Endothelial cell of umbilical vein (primary cell): ENCODE results near the gene INMT. TPM values are rescaled to one million over a fixed set of nuclear protein-coding genes. Genes with fewer than 3 reads are reported as not detected.

ENCODE experiments used
- BruUV-seq: library from RNA; stranded (reverse); fragments of 400-500 nt; replicated peaks from 2 replicates; lab custom pipeline; 2021; lab: Mats Ljungman, UMichigan
- CTCF ChIA-PET: fragments of 300-600, 350-600 bp; sonication (Branson Sonifier 250); formaldehyde crosslinking; loops from one replicate; lab custom pipeline; 2021; ENCODE audit warnings: antibody characterized with exemption, inconsistent platforms; lab: Charles Lee
- POLR2A ChIA-PET: fragments of 300-600, 350-600 bp; sonication (Branson Sonifier 250); formaldehyde crosslinking; loops from one replicate; lab custom pipeline; 2021; ENCODE audit warnings: antibody characterized with exemption, inconsistent platforms; lab: Charles Lee
- DNase-seq: peaks from one replicate; pipeline ENCODE4 v3.0.0-alpha.2; 2011; ENCODE audit warnings: low read depth, low spot score
- FAIRE-seq: peaks from 2 replicates; lab custom pipeline; 2011; peaks lifted over from hg19 to GRCh38; lab: Jason Lieb, UNC
- H2AFZ ChIP-seq: 2 replicates; pipeline ENCODE4 v1.6.0; 2012; ENCODE audit warnings: low read depth, low read length, control low read depth, inconsistent platforms
- H3K27ac ChIP-seq: 2 replicates; pipeline ENCODE4 v1.5.1; 2011; ENCODE audit warnings: low read depth, mild to moderate bottlenecking, control low read depth, low read length, moderate library complexity; ENCODE audit not compliant: insufficient read depth
- H3K27me3 ChIP-seq, 2 experiments: 2 replicates each; pipeline versions ENCODE4 v1.6.0 to v1.6.1; 2011; ENCODE audit warnings: low read length in 2 of 2, mixed read lengths in 1 of 2; ENCODE audit not compliant: control insufficient read depth in 2 of 2, insufficient read depth in 2 of 2
- H3K36me3 ChIP-seq, 2 experiments: 2 replicates in 1 of 2; 3 replicates in 1 of 2; pipeline ENCODE4 v1.5.1; 2011; ENCODE audit warnings: low read length in 2 of 2, mild to moderate bottlenecking in 1 of 2, moderate library complexity in 1 of 2; ENCODE audit not compliant: control insufficient read depth in 2 of 2, insufficient read depth in 2 of 2; ENCODE audit errors: extremely low read depth in 1 of 2
- H3K4me1 ChIP-seq: 3 replicates; pipeline ENCODE4 v1.5.1; 2011; ENCODE audit warnings: mild to moderate bottlenecking, low read length; ENCODE audit not compliant: control insufficient read depth, insufficient read depth; ENCODE audit errors: extremely low read depth
- H3K4me2 ChIP-seq: 2 replicates; pipeline ENCODE4 v1.6.1; 2011; ENCODE audit warnings: low read length, control low read depth, mixed read lengths; ENCODE audit not compliant: insufficient read depth
- H3K4me3 ChIP-seq, 3 experiments: fragments of 200-600 bp in 1 of 3; sonication (generic), shearing (Covaris generic) in 1 of 3; replicated peaks in 1 of 3; 2 replicates each; pipeline ENCODE4 v1.5.1; 2011 to 2016; ENCODE audit warnings: control low read depth in 3 of 3, low read length in 3 of 3, mild to moderate bottlenecking in 2 of 3, inconsistent platforms in 1 of 3, low read depth in 1 of 3, moderate library complexity in 1 of 3; ENCODE audit not compliant: insufficient read depth in 1 of 3
- H3K79me2 ChIP-seq: 2 replicates; pipeline ENCODE4 v1.6.0; 2012; ENCODE audit warnings: low read length, inconsistent platforms; ENCODE audit not compliant: control insufficient read depth, insufficient read depth
- H3K9ac ChIP-seq: replicated peaks from 2 replicates; pipeline ENCODE3; 2011; ENCODE audit warnings: low read length, control low read depth; ENCODE audit not compliant: insufficient read depth; ENCODE audit errors: extremely low read depth
- H3K9me1 ChIP-seq: replicated peaks from 3 replicates; pipeline ENCODE4 v1.6.0; 2011; ENCODE audit warnings: mild to moderate bottlenecking, low read length; ENCODE audit not compliant: control insufficient read depth, insufficient read depth; ENCODE audit errors: extremely low read depth
- H3K9me3 ChIP-seq: replicated peaks from 2 replicates; pipeline ENCODE4 v1.5.1; 2012; ENCODE audit warnings: low read length, inconsistent platforms; ENCODE audit not compliant: control insufficient read depth, insufficient read depth
- H4K20me1 ChIP-seq: replicated peaks from 2 replicates; pipeline ENCODE3; 2011; ENCODE audit warnings: mild to moderate bottlenecking, low read length; ENCODE audit not compliant: control insufficient read depth, insufficient read depth; ENCODE audit errors: extremely low read depth
- CTCF ChIP-seq, 2 donors: IDR thresholded peaks; 1 replicate in 1 of 2; 2 replicates in 1 of 2; pipeline ENCODE4 v1.5.1; 2011; ENCODE audit warnings: low read length in 2 of 2, mild to moderate bottlenecking in 2 of 2, moderate library complexity in 2 of 2, control low read depth in 1 of 2, inconsistent platforms in 1 of 2, low read depth in 1 of 2; ENCODE audit not compliant: insufficient read depth in 1 of 2; ENCODE audit errors: extremely low read depth in 1 of 2
- EZH2 ChIP-seq: IDR thresholded peaks from 2 replicates; pipeline ENCODE4 v1.6.1; 2012; ENCODE audit warnings: borderline replicate concordance, low read depth, mild to moderate bottlenecking, moderate library complexity, low read length, inconsistent platforms; ENCODE audit not compliant: severe bottlenecking
- FOS ChIP-seq: IDR thresholded peaks from 2 replicates; pipeline ENCODE4 v1.6.1; 2011; ENCODE audit warnings: mild to moderate bottlenecking, low read length, moderate library complexity, borderline replicate concordance; ENCODE audit not compliant: insufficient read depth
- GATA2 ChIP-seq: IDR thresholded peaks from 2 replicates; pipeline ENCODE4 v1.7.0; 2011; ENCODE audit warnings: low read depth, mild to moderate bottlenecking, moderate library complexity, mixed read lengths, low read length; ENCODE audit not compliant: insufficient read length, insufficient read depth
- JUN ChIP-seq: IDR thresholded peaks from 2 replicates; pipeline ENCODE4 v1.6.1; 2011; ENCODE audit warnings: borderline replicate concordance, low read depth; ENCODE audit not compliant: insufficient read length, insufficient read depth
- MAX ChIP-seq: IDR thresholded peaks from 2 replicates; pipeline ENCODE4 v1.6.1; 2011; ENCODE audit not compliant: insufficient read depth, insufficient read length
- MYC ChIP-seq: IDR thresholded peaks from one replicate; pipeline ENCODE4 v1.6.1; 2011; ENCODE audit warnings: mild to moderate bottlenecking, low read depth, low read length
- POLR2A ChIP-seq: IDR thresholded peaks from 2 replicates; pipeline ENCODE4 v1.6.1; 2012; ENCODE audit warnings: low read depth, mild to moderate bottlenecking, control low read depth, low read length
- POLR2AphosphoS5 ChIP-seq: IDR thresholded peaks from 2 replicates; pipeline ENCODE4 v1.6.1; 2012; ENCODE audit warnings: low read depth, mild to moderate bottlenecking, control low read depth, low read length, moderate library complexity; ENCODE audit not compliant: insufficient read depth
- dilution Hi-C: fragments of 300-500 bp; cut with MboI; formaldehyde crosslinking; loops from one replicate; pipeline ENCODE4 v1.15.0; 2019; ENCODE audit warnings: low sequenced_read_pairs; ENCODE audit not compliant: extremely low pct_ligation_motif_present
- intact Hi-C: fragments of 100-400 bp; cut with micrococcal nuclease; formaldehyde crosslinking; loops from one replicate; pipeline ENCODE4 v1.10.0; 2022
- polyA plus RNA-seq, 4 experiments: library from polyadenylated mRNA; depleted of rRNA in 3 of 4; stranded (reverse) in 3 of 4; unstranded in 1 of 4; fragments of >200 nt; gene quantifications; 2 replicates each; pipeline versions ENCODE4 v1.2.1 to v1.2.3, GENCODE V29; 2011 to 2012; ENCODE audit warnings: missing spikeins in 1 of 4
- total RNA-seq: library from RNA; stranded (reverse); gene quantifications from 2 replicates; pipeline ENCODE4 v1.2.3, GENCODE V29; 2021

Gene INMT
- total and polyA plus RNA-seq, 2 donors (not counting 3 experiments of a cell fraction or from before 2014, with no cell fraction given), result not detected

- Histone ChIP-seq H3K9me1 (no peaks in the 10 kb centered on the region), H3K4me1 (no peaks in the 10 kb centered on the region), H3K27ac (no peak overlapping the region), H3K9me3 (no peaks in the 10 kb centered on the region), H2AFZ (no peak overlapping the region), H4K20me1 (no peaks in the 10 kb centered on the region), H3K9ac (no peak overlapping the region), H3K79me2 (no peaks in the 10 kb centered on the region), H3K4me2 (no peak overlapping the region), H3K36me3 (no peaks in the 10 kb centered on the region), H3K27me3 (peaks cover 3 to 11% of the 10 kb centered on the region in 2 experiments), H3K4me3 (no peak overlapping the region)
- FAIRE-seq (no peak), DNase-seq (no peak)
- ChIA-PET CTCF (no interaction called here), POLR2A (no interaction called here)
- intact Hi-C loops (no loop called here), dilution Hi-C loops (no loop called here)
- TF ChIP-seq POLR2A (no peak), MYC (no peak), CTCF (IDR thresholded peaks at IDR 0.05; ENCODE audit: extremely low read depth in 1 of 2, insufficient read depth in 1 of 2, low read depth in 1 of 2, low read length in 2 of 2) (no peak), EZH2 (no peak), JUN (no peak), POLR2AphosphoS5 (no peak), GATA2 (no peak), FOS (no peak), MAX (no peak)
- BruUV-seq, result no TSS peak
Observed at GRCh38 chr7:30735631-30736030, 16.3 kb upstream of the INMT start.
